ENCODE measurements around the gene FSD1.

DNA sequence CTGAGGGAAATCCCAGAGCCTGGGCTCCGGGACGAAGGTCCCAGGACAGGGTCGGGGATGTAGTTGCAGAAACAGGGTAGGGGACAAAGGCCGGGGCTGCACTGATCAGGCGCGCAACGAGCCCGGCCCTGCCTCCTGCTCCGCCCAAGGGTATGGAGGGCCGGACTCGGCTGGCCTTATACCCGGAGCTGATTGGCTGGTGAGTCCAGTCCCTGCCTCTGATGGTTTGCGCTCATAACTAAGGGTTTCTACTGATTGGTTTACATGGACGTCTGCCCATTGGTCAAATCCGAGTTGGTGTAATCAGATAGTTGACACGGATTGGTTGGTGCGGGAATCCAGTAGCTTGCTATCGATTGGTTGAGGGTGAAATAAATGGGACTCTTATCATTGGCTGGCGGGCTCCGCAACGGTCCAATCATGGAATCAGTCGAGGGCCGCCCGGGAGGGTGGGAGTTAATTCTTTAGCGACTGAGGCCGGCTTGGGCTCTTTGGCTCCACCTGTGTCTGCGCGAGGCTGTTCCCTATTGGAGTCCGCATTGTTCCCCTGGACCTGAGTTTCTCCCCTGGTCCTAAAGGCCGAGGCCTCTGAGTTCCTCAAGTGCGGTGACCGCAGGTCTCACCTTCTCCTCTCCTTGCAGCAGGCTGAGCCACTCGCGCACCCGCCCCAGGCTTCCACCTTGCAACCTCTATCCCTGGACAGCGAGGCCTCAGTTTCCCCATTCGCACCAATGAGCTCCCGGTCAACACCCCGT is 38.4 kb downstream of the FSD1 start:
- TF ChIP-seq, protein P1, sequence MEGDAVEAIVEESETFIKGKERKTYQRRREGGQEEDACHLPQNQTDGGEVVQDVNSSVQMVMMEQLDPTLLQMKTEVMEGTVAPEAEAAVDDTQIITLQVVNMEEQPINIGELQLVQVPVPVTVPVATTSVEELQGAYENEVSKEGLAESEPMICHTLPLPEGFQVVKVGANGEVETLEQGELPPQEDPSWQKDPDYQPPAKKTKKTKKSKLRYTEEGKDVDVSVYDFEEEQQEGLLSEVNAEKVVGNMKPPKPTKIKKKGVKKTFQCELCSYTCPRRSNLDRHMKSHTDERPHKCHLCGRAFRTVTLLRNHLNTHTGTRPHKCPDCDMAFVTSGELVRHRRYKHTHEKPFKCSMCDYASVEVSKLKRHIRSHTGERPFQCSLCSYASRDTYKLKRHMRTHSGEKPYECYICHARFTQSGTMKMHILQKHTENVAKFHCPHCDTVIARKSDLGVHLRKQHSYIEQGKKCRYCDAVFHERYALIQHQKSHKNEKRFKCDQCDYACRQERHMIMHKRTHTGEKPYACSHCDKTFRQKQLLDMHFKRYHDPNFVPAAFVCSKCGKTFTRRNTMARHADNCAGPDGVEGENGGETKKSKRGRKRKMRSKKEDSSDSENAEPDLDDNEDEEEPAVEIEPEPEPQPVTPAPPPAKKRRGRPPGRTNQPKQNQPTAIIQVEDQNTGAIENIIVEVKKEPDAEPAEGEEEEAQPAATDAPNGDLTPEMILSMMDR (conservative IDR thresholded peaks at IDR 0.05): no peak
- no peak for TF ChIP-seq EZH2 (IDR thresholded peaks at IDR 0.05; ENCODE audit: low read depth)

Measured in PC-9 (cell line).